A673 (cell line): ENCODE results near the gene GNPTAB.

Experiments
- CTCF ChIP-seq: fragments of 300-800, 200-600 bp; sonication (generic); conservative IDR thresholded peaks from 2 replicates; pipeline ENCODE4 v1.5.1; 2017; ENCODE audit warnings: low read depth, mild to moderate bottlenecking, antibody characterized with exemption, low read length, moderate library complexity, mixed read lengths
- EZH2 ChIP-seq: fragments of 200-600 bp; sonication (generic); IDR thresholded peaks from 2 replicates; pipeline ENCODE4 v1.6.1; 2017; ENCODE audit warnings: borderline replicate concordance, low read depth, mild to moderate bottlenecking, mixed read lengths, antibody characterized with exemption, low read length; ENCODE audit not compliant: poor library complexity, severe bottlenecking

GRCh38 chr12:101799774-101800173, 31.0 kb downstream of the GNPTAB start:
- TF ChIP-seq CTCF (no peak), EZH2 (no peak)
